Measurements from ENCODE around the gene ABCC12.

ABCC12 gene

DNA sequence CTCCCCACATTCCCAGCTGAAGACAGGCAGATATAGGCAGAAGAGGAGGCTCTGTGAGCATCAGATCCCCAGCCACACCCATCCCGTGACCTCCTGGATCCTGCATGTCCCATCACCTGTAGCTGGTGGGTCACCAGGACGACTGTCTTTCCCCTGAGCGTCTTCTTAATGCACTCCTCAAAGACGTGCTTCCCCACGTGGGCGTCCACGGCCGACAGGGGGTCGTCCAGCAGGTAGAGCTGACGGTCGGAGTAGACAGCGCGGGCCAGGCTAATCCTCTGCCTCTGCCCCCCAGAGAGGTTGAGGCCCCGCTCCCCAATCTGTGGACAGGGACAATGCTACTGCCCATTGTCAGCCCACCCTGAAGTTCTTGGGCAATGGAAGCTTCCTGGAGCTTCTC lies 40.5 kb downstream of the ABCC12 start:
- TF ChIP-seq YY1 (IDR thresholded peaks at IDR 0.05; ENCODE audit: low read depth), result no peak
- TF ChIP-seq, protein P1, sequence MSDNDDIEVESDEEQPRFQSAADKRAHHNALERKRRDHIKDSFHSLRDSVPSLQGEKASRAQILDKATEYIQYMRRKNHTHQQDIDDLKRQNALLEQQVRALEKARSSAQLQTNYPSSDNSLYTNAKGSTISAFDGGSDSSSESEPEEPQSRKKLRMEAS (IDR thresholded peaks at IDR 0.05), result no peak
- no peak for TF ChIP-seq CEBPB (IDR thresholded peaks at IDR 0.05)

- no peak for TF ChIP-seq NFIC (IDR thresholded peaks at IDR 0.05)
- TF ChIP-seq YY1 (IDR thresholded peaks at IDR 0.05; ENCODE audit: low read depth), result no peak
- TF ChIP-seq, protein P1 (IDR thresholded peaks at IDR 0.05), result no peak
Observed at GRCh38 chr16:48114410-48114809, 41.4 kb downstream of the ABCC12 start.

DNA sequence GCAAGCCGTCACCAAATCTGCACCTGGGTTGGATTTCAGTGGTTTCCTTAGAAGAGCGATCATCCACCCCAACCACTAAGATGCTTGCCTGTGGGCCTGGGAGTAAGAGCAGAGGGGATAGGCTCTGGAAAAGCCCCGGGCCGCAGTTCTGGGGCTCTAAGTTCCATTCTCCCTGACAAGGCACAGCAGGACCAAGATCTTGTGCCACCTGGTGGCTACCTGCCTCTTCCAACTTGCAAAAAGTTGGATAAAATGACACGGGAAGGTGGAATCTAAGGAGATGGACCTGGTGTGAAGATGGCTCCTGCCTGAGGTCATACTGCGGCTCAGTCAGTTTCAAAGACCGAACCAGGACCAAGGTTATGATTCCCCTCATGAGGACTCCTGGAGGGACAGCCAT lies 42.3 kb downstream of the ABCC12 start:
- no peak for TF ChIP-seq NFIC (IDR thresholded peaks at IDR 0.05)
- TF ChIP-seq TCF12 (IDR thresholded peaks at IDR 0.05; ENCODE audit: low read depth), result no peak
- no peak for TF ChIP-seq CEBPB (IDR thresholded peaks at IDR 0.05)
- TF ChIP-seq RAD21 (IDR thresholded peaks at IDR 0.05; ENCODE audit: low read depth), result peak; percentile 30; the same call in 1 of the 2 replicates

DNA sequence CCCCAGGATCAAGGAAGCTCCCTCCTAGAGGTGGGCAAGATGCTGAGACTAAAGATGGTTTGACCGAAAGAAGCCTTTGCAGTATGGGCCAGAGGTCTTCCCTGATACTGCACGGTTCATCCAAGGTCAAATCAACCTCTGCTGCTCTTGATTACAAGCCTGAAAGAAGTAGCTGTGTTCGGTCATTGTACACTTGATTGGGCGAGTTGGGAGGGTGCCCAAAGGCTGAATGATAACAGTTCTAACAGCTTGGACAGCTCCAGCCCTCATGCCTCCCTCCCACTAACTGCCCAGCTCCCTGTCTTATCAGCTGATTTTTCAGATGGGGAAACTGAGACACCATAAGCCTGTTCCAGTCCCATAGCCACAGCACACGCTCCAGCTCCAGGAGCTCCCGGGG lies 42.8 kb downstream of the ABCC12 start:
- TF ChIP-seq EGR1 (IDR thresholded peaks at IDR 0.05) (no peak), CREB1 (IDR thresholded peaks at IDR 0.05; ENCODE audit: low read depth) (no peak), YY1 (IDR thresholded peaks at IDR 0.05; ENCODE audit: low read depth) (no peak), NFIC (IDR thresholded peaks at IDR 0.05) (no peak), TCF12 (IDR thresholded peaks at IDR 0.05; ENCODE audit: low read depth) (no peak), FOXM1 (IDR thresholded peaks at IDR 0.05; ENCODE audit: borderline replicate concordance, low read depth) (no peak)
- TF ChIP-seq, protein P2, sequence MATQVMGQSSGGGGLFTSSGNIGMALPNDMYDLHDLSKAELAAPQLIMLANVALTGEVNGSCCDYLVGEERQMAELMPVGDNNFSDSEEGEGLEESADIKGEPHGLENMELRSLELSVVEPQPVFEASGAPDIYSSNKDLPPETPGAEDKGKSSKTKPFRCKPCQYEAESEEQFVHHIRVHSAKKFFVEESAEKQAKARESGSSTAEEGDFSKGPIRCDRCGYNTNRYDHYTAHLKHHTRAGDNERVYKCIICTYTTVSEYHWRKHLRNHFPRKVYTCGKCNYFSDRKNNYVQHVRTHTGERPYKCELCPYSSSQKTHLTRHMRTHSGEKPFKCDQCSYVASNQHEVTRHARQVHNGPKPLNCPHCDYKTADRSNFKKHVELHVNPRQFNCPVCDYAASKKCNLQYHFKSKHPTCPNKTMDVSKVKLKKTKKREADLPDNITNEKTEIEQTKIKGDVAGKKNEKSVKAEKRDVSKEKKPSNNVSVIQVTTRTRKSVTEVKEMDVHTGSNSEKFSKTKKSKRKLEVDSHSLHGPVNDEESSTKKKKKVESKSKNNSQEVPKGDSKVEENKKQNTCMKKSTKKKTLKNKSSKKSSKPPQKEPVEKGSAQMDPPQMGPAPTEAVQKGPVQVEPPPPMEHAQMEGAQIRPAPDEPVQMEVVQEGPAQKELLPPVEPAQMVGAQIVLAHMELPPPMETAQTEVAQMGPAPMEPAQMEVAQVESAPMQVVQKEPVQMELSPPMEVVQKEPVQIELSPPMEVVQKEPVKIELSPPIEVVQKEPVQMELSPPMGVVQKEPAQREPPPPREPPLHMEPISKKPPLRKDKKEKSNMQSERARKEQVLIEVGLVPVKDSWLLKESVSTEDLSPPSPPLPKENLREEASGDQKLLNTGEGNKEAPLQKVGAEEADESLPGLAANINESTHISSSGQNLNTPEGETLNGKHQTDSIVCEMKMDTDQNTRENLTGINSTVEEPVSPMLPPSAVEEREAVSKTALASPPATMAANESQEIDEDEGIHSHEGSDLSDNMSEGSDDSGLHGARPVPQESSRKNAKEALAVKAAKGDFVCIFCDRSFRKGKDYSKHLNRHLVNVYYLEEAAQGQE (IDR thresholded peaks at IDR 0.05; ENCODE audit: low read depth), result 0 out of 2 replicates have a peak, but pooled peaks have one; percentile 18
- TF ChIP-seq, protein P1 (IDR thresholded peaks at IDR 0.05), result no peak

GRCh38 chr16:48112600-48112999 lies 43.2 kb downstream of the ABCC12 start:
- TF ChIP-seq TAF1 (IDR thresholded peaks at IDR 0.05; ENCODE audit: low read depth) (no peak), EGR1 (IDR thresholded peaks at IDR 0.05) (no peak)
- TF ChIP-seq, protein P3, sequence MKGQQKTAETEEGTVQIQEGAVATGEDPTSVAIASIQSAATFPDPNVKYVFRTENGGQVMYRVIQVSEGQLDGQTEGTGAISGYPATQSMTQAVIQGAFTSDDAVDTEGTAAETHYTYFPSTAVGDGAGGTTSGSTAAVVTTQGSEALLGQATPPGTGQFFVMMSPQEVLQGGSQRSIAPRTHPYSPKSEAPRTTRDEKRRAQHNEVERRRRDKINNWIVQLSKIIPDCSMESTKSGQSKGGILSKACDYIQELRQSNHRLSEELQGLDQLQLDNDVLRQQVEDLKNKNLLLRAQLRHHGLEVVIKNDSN (IDR thresholded peaks at IDR 0.05), result no peak

DNA sequence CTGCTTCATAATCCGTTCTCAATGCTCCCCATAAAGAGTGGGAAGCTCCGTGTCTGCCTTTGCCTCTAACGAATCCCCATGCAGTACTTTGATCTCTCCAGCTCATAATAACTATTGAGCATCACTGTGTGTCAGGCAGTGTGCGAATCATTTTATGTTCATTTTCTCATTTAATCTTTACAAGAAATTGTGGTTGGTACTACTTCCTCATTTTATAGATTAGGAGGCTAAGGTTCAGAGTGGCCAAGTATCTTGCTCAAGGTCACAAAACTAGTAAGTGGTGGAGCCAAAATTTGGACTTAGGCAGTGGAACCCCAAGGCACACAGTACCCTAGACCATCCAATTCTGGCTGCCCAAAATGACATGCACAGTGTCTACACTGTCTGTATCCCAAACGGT lies 44.8 kb downstream of the ABCC12 start:
- TF ChIP-seq, protein P3 (IDR thresholded peaks at IDR 0.05), result no peak
- TF ChIP-seq EGR1 (IDR thresholded peaks at IDR 0.05) (no peak), FOXM1 (IDR thresholded peaks at IDR 0.05; ENCODE audit: borderline replicate concordance, low read depth) (no peak), ZBTB7A (IDR thresholded peaks at IDR 0.05; ENCODE audit: low read depth) (no peak), RAD21 (IDR thresholded peaks at IDR 0.05; ENCODE audit: low read depth) (no peak), CEBPB (IDR thresholded peaks at IDR 0.05) (no peak), TEAD4 (IDR thresholded peaks at IDR 0.05) (no peak), TAF1 (IDR thresholded peaks at IDR 0.05; ENCODE audit: low read depth) (no peak), NFIC (IDR thresholded peaks at IDR 0.05) (no peak), CREB1 (IDR thresholded peaks at IDR 0.05; ENCODE audit: low read depth) (no peak), YY1 (IDR thresholded peaks at IDR 0.05; ENCODE audit: low read depth) (no peak)
- TF ChIP-seq, protein P2 (IDR thresholded peaks at IDR 0.05; ENCODE audit: low read depth), result no peak

DNA sequence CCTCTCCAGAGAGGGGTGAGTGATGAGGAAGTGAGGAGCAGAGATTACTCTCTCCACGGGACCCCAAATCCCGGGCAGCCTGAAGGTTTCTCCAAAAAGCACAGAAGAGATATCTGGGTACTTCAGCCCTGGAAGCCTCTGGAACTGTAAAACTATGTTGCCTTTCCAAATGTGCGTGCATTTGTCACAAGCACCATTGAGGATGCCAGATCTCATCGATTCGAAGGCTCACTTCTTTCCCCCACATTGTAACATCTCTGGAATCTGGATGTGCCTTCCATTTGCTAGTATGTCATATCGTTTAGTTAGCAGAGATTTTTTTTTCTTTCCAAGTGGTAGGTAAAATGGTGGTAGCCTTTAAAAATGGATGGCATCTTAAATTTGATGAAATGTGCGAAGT lies 45.8 kb downstream of the ABCC12 start:
- TF ChIP-seq, protein P3 (IDR thresholded peaks at IDR 0.05), result no peak
- TF ChIP-seq TCF12 (IDR thresholded peaks at IDR 0.05; ENCODE audit: low read depth) (no peak), RAD21 (IDR thresholded peaks at IDR 0.05; ENCODE audit: low read depth) (no peak), FOXM1 (IDR thresholded peaks at IDR 0.05; ENCODE audit: borderline replicate concordance, low read depth) (no peak), ZBTB7A (IDR thresholded peaks at IDR 0.05; ENCODE audit: low read depth) (no peak), EGR1 (IDR thresholded peaks at IDR 0.05) (no peak), NFIC (IDR thresholded peaks at IDR 0.05) (no peak), CREB1 (IDR thresholded peaks at IDR 0.05; ENCODE audit: low read depth) (no peak)
- TF ChIP-seq, protein P2 (IDR thresholded peaks at IDR 0.05; ENCODE audit: low read depth), result no peak
- TF ChIP-seq, protein P1 (IDR thresholded peaks at IDR 0.05), result no peak

Data from Ishikawa (cell line).